LNCaP clone FGC (cell line): Measurements from ENCODE around the gene UBE2J1.
"Not testable (repeated sequence)": the region's sequence is repeated elsewhere in the genome, so short reads cannot be mapped to it uniquely, and the experiment has no call there.

Source experiments
- DNase-seq: peaks from one replicate; pipeline ENCODE4 v3.0.0-alpha.2; 2011; ENCODE audit warnings: low read depth
- H3K4me3 ChIP-seq: 2 replicates; pipeline ENCODE4 v1.5.1; 2011; ENCODE audit warnings: mild to moderate bottlenecking, low read depth, low read length, control low read depth
- CTCF ChIP-seq: IDR thresholded peaks from 2 replicates; pipeline ENCODE4 v1.5.1; 2012; ENCODE audit warnings: mild to moderate bottlenecking; ENCODE audit not compliant: control insufficient read depth, insufficient read depth; ENCODE audit errors: extremely low read depth

The UBE2J1 gene

GRCh38 chr6:89352278-89353117 lies at the start of gene UBE2J1:
Gene UBE2J1 (minus strand): TSS chr6:89352722. CDS start chr6:89352569, 153 bp downstream.
- DNase-seq: peak; percentile 56
- peak within 1 kb of the TSS; percentile 67 for H3K4me3 ChIP-seq
- TF ChIP-seq CTCF: no peak

- TF ChIP-seq CTCF: no peak
- no peak overlapping the region for H3K4me3 ChIP-seq
Measured at GRCh38 chr6:89400912-89401399, 48.4 kb upstream of the UBE2J1 start.

GRCh38 chr6:89400050-89400449 lies 47.5 kb upstream of the UBE2J1 start:
- TF ChIP-seq CTCF: no peak
- no peak overlapping the region for H3K4me3 ChIP-seq
- no peak for DNase-seq

More at GRCh38 chr6:89400912-89401399, 48.4 kb upstream of the UBE2J1 start:
- no peak for DNase-seq

- no peak for TF ChIP-seq CTCF
- DNase-seq: no peak
- no peak overlapping the region for H3K4me3 ChIP-seq
Measured at GRCh38 chr6:89398762-89399525, 46.4 kb upstream of the UBE2J1 start.

- DNase-seq, H3K4me3 ChIP-seq: not testable (repeated sequence)
Measured at GRCh38 chr6:89397884-89398283, 45.4 kb upstream of the UBE2J1 start.

GRCh38 chr6:89393659-89394058 lies 41.1 kb upstream of the UBE2J1 start:
- H3K4me3 ChIP-seq: no peak overlapping the region
- no peak for DNase-seq
- no peak for TF ChIP-seq CTCF

- no peak for TF ChIP-seq CTCF
- no peak for DNase-seq
- H3K4me3 ChIP-seq: no peak overlapping the region
Measured at GRCh38 chr6:89392823-89393222, 40.3 kb upstream of the UBE2J1 start.
